HG02610 (cell line): ENCODE data around the gene TRIP10.
"Not testable (repeated sequence)": the region's sequence is repeated elsewhere in the genome, so short reads cannot be mapped to it uniquely, and the experiment has no call there.

ENCODE experiments used
- ATAC-seq: cut with Tn5 transposase; IDR thresholded peaks from one replicate; pipeline ENCODE4 v1.9.1; 2021; ENCODE audit warnings: mild to moderate bottlenecking, moderate library complexity; ENCODE audit not compliant: unreplicated experiment

TRIP10 gene

GRCh38 chr19:6790194-6791128 is 51.0 kb downstream of the TRIP10 start:
- no peak for ATAC-seq

GRCh38 chr19:6791237-6791636 is 51.8 kb downstream of the TRIP10 start:
- no peak for ATAC-seq

- no peak for ATAC-seq
Measured at GRCh38 chr19:6793411-6793810, 53.9 kb downstream of the TRIP10 start.

DNA sequence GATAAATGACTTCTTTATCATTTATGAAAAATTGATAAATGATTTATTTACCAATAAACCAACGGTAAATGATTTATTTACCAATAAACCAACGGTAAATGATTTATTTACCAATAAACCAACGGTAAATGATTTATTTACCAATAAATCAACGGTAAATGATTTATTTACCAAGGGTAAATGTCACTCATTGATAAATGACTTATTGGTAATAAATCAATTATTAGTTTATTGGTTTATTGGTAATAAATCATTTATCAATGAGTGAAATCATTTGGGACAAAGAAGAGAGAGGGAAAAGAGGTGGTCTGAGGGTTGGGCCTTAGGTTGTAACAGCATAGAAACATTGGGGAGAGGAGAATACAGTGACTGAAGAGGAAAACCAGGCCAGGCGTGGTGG is 54.5 kb downstream of the TRIP10 start:
- no peak for ATAC-seq

DNA sequence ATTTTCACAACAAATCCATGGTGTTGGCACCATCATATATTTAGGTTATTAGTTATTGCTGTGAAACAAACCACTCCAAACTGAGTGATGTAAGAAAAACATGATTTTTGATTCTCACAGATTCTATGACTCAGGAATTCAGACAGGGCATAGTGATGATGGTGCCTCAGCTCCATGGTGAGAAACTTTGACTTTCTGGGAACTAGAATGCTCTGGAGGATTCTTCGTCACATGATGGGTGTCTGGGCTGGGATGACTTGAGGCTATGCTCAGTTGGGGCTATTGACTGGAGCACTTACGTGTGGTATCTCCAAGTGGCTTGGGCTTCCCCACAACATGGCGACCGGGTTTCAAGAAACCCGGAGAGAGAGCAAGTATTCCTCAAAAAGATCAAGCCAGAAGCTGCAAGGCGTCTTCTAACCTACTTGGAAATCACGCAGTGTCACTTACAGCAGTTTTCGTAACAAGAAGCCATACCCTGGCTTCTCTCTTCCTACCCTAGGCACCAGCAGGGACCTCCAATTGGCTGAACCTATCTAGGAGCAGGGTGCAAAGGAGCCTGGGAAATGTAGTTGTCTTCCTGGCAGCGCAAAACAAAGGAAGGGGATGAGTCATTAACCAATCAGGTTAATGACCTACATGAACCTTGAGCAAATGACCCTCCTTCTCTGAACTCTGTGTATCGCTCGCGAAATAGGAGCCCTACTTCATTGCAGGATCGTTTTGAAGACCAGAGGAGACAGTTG is 55.4 kb downstream of the TRIP10 start:
- ATAC-seq, result no peak

GRCh38 chr19:6796278-6796677 is 56.8 kb downstream of the TRIP10 start:
- no peak for ATAC-seq

GRCh38 chr19:6797646-6798045 is 58.2 kb downstream of the TRIP10 start:
- ATAC-seq, result no peak

DNA sequence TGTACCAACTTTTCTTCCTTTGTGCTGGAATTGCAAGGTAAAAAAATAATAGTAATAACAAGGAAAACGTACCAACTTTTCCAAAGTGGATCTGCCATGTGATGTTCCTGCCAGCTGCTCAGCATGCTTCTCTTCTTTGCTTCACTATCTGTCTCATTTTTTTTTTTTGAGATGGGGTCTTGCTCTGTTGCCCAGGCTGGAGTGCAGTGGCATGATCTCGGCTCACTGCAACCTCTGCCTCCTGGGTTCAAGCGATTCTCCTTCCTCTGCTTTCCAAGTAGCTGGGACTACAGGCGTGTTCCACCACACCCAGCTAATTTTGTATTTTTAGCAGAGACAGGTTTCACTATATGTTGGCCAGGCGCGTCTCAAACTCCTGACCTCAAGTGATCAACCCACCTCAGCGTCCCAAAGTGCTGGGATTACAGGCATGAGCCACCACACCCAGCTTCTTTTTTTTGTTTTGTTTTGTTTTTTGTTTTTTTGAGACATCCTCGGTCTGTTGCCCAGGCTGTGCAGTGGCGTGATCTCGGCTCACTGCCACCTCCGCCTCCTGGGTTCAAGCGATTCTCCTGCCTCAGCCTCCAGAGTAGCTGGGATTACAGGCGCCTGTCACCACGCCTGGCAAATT is 60.8 kb downstream of the TRIP10 start:
- ATAC-seq, result not testable (repeated sequence)

DNA sequence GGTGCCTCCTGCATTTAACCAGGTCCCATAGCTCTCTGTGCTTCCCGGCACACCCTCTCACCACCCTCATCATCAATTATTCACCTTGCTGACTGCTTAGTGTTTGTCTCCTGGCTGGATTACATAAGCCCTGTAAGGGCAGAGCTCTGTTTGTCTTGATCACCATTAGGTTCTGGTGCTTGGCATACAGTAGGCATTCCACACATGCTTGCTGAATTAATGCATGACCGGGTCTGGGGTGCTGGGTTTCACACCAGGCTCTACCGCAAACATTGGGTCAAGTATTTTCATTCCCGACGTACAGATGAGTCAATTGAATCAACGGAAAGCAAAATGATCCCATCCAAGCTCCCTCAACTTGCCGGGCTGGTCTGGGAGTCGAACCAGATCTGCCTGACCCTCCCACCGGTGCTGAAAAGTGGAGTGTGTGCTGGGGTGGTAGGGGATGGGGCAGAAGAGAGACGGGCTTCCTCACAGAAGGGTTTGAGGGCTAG is 61.6 kb downstream of the TRIP10 start:
- ATAC-seq, result no peak
